ENCODE results near the gene MYO3B. TPM values are rescaled to one million over a fixed set of nuclear protein-coding genes. Genes with fewer than 3 reads are reported as not detected.

MYO3B gene
- total and polyA plus RNA-seq, 2 of the 8 experiments (the other 6 are each of a cell fraction or from before 2014, with no cell fraction given), result 0.17 to 0.19 TPM

DNA sequence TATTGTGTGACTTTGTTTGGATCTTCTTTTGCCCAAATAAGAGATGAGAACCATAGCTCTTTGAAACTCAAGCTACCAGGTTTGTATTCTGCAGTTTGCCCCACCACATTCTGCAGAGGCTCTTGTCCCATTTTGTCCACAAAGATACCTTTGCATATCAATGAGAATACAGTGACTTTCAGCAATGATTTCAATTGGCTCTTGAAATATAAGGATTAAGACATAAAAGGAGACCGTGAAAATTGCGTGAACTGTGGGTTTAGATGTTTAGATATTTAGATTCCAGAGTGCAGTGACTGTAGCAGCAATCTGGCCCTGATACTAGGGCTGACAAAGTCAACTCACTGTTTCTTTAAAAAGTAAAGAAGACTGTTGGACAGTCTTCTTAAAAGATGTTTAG is 390.6 kb downstream of the MYO3B start (continued):
- TF ChIP-seq GTF2F1 (IDR thresholded peaks at IDR 0.05; ENCODE audit: borderline replicate concordance, low read depth, low read length) (no peak), NRF1 (IDR thresholded peaks at IDR 0.05; ENCODE audit: low read depth, low read length) (no peak), SP1 (IDR thresholded peaks at IDR 0.05; ENCODE audit: low read depth, low read length) (no peak), NANOG (IDR thresholded peaks at IDR 0.05; ENCODE audit: insufficient read depth, low read depth, low read length, poor library complexity, severe bottlenecking) (no peak), CBX8 (IDR thresholded peaks at IDR 0.05; ENCODE audit: borderline replicate concordance, low read depth, low read length) (no peak)
